Dedifferentiated amniotic fluid mesenchymal stem cell (primary cell): ENCODE measurements around the gene SIRPB2.

Source experiments
- DNase-seq: peaks from one replicate; pipeline ENCODE4 v3.0.0-alpha.2; 2016; ENCODE audit errors: extremely low spot score

Gene SIRPB2

GRCh38 chr20:1471242-1471641, 20.0 kb downstream of the SIRPB2 start:
- no peak for DNase-seq

- peak; percentile 96 for DNase-seq
Measured at GRCh38 chr20:1469925-1470571, 21.2 kb downstream of the SIRPB2 start.

DNA sequence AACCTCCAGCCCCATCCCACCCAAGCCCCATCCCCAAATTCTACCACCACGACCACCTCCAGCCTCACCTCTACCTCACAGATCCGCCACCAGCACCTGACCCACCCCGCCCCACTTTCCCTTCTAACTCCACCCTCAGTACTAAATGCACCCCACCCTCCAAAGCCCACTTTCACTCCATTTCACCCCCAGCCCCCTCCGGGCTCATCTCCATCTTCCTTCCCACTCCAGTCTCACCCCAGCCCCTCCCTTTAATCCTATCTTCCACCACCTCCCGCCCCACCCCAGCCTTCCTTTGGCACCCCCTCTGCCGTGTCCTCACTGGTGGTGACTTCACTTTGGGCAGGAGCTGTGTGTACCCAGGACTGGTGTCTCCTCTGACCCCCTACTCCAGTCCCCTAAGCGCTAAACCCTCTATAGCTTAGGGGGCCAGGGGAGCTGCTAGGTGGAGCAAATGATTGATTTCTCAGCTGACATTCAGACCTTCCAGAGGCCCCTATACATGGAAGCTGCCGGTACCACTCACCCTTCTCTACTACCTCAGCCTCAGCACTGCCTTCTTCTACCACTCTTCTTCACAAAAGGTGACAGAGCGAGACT, 21.8 kb downstream of the SIRPB2 start:
- DNase-seq = no peak

- no peak for DNase-seq
Measured at GRCh38 chr20:1468117-1468624, 23.0 kb downstream of the SIRPB2 start.

DNA sequence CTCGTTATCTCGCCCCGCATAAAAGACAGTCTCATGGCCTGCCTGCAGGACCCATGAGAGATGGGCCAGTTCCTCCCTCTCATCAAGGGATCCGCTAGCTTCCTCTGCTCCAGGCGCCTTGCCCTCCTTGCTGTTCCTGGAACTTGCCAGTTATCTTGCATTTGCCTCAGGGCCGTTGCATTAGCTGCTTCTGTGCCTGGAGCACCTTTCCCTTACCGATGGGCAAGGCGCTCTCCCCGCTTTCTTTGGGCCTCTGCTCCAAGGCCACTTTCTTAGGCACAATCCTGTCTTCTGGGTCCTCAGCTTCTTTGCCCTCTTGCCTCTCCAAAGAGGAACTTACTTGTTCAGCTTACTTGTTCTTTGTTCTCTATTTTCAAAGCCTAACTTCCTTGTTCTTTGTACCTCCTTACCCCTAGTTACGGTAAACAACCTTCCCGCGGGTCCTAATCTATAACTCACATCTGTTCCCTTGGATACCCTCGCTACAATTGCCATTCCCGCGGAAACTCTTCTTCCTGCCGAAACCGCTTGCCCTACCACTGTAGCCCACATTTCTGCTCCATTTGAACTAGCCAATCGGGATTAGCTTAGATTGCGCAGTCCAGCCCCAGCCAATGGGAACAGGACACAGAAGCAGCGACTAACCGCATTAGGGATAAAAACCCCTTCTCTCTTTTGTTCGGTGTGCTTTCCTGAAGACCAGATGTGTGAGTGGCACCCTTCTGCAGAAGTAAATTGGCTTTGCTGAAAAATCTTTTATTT, 23.7 kb downstream of the SIRPB2 start:
- DNase-seq = no peak

GRCh38 chr20:1467082-1467354, 24.2 kb downstream of the SIRPB2 start:
- no peak for DNase-seq

DNA sequence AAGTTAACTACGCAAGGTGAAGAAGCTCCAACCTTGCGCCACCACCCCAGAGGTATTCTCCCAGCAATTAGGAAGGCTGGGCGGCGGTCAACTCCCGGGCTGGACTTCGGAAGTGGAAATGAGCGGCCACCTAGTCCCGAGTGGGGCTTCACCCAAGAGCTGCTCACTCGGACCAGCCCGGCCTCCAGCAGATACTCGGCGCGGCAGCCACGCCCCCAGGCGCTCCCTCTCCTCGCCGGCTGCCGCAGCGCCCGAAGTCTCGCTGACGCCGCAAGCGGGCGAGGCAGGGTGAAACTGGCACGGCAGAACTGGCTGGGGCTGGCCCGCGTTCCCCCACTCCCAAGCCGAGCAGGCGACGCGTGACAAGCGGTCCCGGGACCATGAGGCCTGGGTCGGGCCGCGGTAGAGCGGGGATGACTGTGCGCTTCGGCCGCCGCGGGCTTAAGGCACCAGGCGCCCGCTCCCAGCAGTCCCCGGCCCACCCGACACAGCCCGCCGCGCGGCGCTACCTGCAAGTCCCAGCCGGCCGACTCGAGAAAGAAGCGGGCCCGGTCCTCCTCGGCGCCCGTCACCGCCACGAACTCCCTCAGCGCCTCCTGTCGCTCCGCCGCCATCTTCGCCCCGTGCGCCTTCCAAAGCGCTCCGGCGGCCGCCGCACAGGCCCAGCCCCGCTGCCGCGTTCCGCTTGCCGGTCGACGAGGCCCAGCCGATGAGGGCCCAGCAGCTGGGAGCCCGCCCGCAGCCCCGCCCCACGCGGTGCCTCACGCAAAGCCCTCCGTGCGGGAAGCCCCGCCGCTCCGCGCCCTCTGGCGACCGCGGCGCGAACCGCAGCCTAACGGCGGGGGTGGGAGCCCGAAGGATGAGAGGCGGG, 24.8 kb downstream of the SIRPB2 start, which contains the start of gene NSFL1C:
Gene NSFL1C, minus strand, starts transcription at position 639 of the 871 bp plus-strand sequence. Its CDS starts 25 bp downstream, at position 614.
- peak; percentile 87 for DNase-seq

DNA sequence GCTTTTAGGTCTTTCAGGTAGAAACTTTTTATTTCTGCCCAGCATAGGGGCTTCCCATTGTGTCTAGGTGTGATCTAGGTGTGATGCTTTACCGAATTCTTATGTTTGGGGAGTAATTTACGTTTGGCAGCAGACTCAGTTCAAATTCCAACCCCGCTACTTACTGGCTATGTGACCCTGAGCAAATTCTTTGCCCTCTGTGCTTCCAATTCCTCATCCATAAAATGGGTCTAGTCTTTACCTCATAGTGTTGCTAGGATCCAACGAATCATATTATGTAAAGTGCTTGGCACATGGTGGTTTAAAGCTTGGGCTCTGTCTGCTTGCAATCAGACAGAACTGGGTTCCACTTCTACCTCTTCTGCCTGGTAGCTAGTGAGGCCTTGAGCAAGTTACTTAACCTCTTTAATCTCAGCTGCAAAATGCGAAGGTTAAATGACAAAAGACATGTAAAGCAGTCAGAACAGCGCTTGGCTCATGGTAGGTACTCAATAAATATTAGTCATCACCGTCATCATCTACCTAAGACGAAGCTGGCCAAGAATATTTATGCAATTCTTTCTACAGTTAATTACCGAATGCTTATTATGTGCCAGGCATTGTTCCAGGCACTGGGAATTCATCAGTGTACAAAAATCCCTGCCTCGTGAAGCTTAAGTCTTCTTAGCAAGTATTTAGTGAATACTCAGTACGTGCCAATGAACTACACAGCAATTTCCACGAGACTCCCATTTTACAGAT, 25.6 kb downstream of the SIRPB2 start:
- no peak for DNase-seq

DNA sequence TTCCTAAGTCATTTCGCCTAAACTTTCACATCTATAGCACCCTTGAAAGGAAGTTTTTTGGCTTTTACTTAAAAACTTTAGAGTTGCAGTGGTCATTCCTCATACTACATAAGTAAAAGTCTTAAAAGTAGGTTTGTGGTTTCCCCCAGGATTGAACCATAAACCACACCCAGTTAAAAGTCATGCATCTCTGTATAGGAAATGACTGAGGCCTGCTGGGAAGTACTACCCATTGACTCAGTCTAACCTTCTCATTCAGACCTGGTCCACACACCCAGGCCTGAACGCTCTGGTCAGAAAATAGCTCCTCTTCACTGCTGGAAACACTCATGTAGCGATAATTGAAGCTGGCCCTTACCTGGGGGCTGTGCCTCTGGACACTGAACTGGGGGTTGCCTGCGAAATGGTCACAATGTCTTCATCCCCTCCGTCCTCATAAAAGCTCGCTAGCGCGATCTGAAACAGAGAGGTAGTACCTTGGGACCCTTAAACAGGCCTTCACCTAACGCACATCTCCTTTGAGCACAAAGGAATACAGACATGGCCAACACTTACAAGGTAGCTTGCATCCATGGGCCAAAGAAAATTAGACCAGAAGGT, 27.1 kb downstream of the SIRPB2 start:
- no peak for DNase-seq

DNA sequence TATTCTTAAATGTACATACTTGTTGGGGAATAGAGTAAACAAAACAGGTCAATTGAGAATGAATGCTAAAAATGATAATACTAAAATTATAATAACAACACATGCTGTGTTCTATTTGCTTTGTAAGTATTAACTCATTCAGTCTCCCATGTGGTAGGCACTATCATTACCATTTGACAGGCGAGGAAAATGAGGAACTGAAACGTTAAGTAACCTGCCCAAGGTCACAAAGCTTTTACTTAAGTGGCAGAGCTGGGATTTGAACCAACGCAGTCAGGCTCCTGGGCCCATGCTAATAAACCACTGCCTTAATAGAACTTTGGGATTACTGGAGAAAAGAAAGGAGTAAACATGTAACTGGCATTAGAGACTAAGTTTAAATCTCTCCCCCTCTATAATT, 28.4 kb downstream of the SIRPB2 start:
- DNase-seq = no peak

- no peak for DNase-seq
Measured at GRCh38 chr20:1462001-1462400, 29.2 kb downstream of the SIRPB2 start.

- DNase-seq = no peak
Measured at GRCh38 chr20:1460275-1460674, 30.9 kb downstream of the SIRPB2 start.

- DNase-seq = no peak
Measured at GRCh38 chr20:1457992-1458391, 33.2 kb downstream of the SIRPB2 start.

- no peak for DNase-seq
Measured at GRCh38 chr20:1456300-1456699, 34.9 kb downstream of the SIRPB2 start.

- DNase-seq = no peak
Measured at GRCh38 chr20:1450926-1451491, 40.2 kb downstream of the SIRPB2 start.

DNA sequence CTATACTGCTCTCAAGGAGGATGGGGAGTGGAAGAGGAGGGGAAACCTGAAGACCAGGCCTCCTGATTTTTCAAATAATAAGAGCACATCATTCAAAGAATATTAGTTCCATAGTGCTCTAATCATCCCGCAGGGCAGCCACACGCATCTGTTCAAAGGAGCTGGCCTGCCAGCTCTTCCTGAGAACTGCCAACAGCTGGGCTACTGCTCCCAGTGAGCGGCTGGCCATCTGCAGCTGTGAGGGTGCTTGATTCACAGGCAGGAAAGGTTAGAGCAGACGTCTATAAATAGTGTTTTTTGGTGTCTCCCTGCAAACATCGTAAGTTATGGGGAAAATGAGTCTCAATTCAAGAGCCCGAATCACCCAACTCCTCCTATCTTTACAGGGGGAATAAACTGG, 41.9 kb downstream of the SIRPB2 start:
- DNase-seq = no peak

DNA sequence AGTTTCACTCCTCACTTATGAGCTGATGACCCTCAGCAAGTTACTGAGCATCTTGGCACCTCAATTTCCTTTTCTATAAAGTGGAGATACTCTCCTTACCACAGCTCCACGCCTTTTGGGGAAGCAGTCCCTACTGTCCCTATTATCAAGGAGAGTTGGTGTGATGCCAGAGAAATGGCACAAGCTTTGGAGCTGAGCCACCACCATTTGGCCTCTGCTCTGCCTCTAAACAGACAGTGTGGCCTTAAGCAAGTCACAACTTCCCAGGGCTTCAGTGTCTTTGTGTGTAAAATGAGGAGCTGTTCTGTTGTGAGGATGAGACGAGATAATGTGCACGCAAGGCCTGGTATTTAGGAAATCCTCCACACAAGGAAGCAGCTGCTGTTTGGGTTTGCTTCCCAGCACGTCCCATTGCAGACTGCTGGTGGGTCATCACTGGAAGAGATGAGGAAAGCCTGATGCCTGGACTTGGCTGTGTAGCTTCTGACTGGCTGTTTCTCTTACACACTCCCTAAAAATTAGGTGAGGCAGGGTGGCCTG, 43.1 kb downstream of the SIRPB2 start:
- no peak for DNase-seq

DNA sequence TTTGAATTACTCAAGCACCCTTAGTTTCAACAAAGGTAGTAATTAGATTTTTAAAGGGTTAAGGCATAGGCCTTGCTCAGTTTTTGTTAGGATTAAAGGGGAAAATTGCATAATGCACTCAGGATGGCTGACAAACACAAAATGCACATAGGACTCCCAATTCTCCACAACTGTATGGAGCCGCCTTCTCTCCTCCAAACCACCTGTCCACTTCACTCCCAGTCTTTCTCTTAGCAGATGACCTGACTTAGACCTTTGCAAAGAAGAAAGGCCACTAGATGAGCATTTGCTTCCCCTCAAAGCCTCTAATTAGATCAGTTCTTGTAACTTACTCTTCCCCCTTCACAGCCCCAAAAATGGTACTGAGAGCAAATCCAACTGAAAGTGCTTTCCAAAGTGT, 44.7 kb downstream of the SIRPB2 start:
- no peak for DNase-seq

GRCh38 chr20:1443085-1443484, 48.1 kb downstream of the SIRPB2 start:
- no peak for DNase-seq

GRCh38 chr20:1442304-1442703, 48.9 kb downstream of the SIRPB2 start:
- no peak for DNase-seq
